ENCODE measurements around the gene PNLIP.

The PNLIP gene

GRCh38 chr10:116574797-116575196 lies 29.1 kb downstream of the PNLIP start:
- no peak for DNase-seq (ENCODE audit: low read depth)

DNA sequence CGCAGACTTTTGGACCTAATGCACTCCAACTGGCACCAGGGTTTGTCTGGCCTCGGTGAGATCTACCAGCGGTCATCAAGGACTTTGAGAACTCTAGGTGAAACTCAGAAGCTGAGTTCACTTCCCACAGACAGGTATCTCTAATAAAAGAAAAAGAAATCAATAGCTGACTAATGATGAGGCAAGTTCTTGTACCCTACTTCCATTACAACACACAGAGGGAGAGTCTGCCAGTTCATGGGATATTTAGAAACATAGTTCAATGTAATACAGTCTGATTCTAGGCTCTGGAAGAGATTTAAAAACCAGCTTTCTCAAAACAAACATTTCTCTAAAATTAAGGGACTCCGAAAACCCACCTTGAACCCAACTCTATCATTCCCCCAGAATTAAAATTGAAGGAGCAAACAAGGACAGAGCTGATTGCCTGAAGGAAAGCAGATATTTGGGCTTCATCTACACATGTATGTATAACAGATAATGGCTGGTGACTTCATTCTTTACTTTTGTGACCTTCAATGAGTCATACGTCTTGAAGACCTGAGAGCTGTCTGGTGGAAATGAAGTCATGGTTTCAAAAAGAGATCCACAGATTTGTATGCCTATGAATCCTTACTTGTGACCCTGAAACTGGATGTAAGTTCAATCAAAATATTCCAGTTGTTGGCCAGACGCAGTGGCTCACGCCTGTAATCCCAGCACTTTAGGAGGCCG lies 42.3 kb downstream of the PNLIP start:
- no peak for DNase-seq (ENCODE audit: low read depth)

GRCh38 chr10:116588995-116589394 lies 43.3 kb downstream of the PNLIP start:
- DNase-seq (ENCODE audit: low read depth), result no peak

- no peak for DNase-seq (ENCODE audit: low read depth)
Measured at GRCh38 chr10:116589926-116590325, 44.2 kb downstream of the PNLIP start.

GRCh38 chr10:116590590-116591444 lies 45.1 kb downstream of the PNLIP start, which contains the start of gene PNLIPRP1:
Gene PNLIPRP1, plus strand, starts transcription at chr10:116590959. Its CDS starts 171 bp downstream, at chr10:116591130.
- no peak for DNase-seq (ENCODE audit: low read depth)

DNA sequence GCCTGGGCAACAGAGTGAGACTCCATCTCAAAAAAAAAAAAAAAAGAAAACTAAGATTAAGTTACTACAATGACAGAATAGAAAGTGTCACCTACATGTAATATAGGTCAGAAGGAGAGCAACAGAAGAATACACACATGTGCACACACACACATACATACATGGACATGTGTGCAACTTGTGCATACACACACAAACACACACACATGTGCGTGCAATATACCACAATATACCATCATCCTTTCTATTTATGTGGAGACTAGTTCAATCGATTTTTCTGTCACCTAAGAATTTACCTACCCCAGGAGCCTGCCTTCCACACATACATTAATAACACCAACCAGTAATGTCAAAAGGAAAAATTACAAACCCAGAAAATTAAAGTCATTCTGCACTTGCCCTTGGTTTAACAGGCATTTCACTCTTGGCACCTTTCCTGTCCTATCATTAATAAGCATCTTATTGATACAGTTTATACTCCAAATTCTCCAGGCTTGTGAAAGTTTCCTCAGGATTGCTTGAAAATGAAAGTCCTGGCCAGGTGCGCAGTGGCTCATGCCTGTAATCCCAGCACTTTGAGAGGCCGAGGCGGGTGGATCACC lies 47.5 kb downstream of the PNLIP start:
- DNase-seq (ENCODE audit: low read depth), result no peak

- DNase-seq (ENCODE audit: low read depth), result no peak
Measured at GRCh38 chr10:116594525-116595035, 48.8 kb downstream of the PNLIP start.

- no peak for DNase-seq (ENCODE audit: low read depth)
Measured at GRCh38 chr10:116596062-116596461, 50.3 kb downstream of the PNLIP start.

- no peak for DNase-seq (ENCODE audit: low read depth)
Measured at GRCh38 chr10:116597543-116597942, 51.8 kb downstream of the PNLIP start.

DNA sequence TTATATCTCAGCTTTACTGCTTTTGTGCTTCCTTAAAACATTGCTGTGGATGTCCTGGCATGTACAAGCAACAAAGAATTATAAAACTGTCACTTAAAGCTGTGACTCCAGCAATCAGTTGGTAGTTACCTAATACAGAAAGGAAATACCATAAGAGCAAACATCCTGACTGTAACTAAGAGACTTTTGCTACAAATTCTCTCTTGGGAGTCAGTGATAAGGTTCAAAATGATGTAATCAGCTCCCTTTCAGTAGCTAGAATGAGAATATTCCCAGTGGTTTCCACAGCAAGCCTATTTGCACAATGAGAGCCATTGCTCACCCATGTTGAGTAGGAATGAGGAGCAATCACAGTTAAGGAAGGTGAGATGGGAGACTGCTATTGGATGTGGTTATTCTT lies 52.6 kb downstream of the PNLIP start:
- DNase-seq (ENCODE audit: low read depth), result no peak

DNA sequence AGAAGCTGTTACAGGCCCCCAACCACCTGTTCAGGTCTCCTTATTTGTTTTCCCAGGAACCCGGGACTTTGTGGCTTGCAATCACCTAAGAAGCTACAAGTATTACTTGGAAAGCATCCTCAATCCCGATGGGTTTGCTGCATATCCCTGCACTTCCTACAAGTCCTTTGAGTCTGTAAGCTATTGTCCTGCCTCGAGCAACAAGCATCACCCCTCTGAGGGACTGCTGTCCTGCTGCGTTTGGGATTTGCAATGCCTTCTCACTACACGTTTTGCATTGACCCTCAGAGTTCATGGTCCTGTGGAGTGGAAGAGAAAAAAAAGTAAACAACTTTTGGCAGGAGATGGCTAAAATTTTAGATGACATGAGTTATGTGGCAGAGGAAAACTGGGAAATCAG lies 54.3 kb downstream of the PNLIP start:
- DNase-seq (ENCODE audit: low read depth), result no peak

- DNase-seq (ENCODE audit: low read depth), result no peak
Measured at GRCh38 chr10:116602648-116603400, 57.1 kb downstream of the PNLIP start.

DNA sequence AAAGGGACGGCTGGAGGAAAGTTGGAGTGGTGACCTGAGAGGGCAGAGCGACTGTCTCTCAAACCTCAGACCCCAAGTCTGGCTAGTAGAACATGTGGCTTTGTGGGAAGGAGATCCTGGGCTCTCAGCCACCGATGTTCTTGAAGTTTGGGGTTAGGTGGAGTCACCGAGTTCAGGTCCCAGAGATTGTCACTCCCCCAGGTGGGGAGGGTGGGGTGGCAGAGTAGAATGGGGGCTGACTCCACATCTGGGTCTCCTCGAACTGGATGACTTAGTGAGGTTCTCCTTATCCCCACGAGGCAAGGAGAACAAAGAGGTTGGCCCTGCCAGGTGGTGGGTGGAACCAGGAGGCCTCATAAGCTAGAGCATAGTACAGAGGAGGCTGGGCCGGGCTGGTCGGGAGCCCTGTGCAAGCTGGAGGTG lies 60.3 kb downstream of the PNLIP start:
- DNase-seq (ENCODE audit: low read depth), result no peak

DNA sequence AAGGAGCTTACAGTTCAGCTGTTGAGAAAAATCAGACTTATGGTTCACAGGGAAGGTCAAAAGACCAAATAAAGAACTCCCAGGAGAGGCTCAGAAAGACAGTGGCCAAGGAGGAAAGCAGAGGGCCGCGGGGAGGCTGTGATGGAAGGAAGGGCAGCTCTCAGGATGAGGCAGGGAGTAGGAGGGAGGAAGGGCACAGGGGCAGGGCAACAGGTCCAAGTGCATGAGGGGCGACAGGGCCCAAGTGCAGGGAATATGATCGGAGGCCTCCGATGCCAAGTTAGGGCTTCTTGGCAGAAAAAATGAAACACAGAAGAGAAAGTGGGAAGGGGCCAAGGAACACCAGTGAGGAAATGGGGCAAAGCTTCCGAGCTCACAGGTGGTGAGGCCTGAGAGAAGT lies 61.6 kb downstream of the PNLIP start:
- DNase-seq (ENCODE audit: low read depth), result no peak

DNA sequence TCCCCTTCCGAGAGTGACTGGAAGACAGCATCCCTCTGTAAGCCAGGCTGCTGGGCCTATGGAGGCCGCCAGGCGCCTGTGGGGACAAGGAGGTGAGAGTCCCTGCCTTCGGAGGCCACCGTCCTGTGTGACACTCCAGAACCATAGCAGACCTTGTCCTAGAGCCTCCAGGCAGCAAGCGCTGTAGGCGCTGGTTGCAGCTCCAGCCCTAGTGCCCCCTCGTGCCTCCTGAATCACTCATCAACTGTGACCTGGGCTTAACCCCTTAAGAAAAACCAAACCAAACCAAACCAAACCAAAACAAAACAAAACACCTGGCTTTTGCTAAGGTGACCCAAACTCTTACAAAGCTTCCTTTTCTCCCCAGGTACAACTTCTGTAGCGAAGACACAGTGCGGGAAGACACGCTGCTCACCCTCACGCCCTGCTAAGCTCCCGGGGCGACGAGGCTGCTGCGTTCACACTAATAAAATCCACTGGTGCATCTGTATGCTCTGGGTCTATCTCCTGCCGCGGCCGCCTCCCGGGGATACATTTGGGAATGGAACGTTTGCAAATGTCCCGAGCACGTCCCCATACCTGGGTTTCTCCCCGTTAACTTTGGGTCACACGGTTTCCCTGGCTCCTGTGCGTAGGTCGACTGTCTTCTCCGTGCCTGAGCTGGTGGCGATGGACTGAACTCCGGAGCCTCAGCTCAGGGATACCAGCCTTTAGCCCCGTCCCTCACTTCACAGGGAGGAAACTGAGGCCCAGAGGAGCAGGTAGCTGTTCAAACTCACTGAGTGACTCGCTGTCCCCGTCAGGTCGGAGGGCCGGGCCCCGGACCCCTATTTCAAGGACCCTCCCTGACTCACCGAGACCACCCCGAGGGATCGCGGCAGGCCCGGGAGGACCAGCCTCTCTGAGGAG lies 63.2 kb downstream of the PNLIP start:
- DNase-seq (ENCODE audit: low read depth), result no peak

GRCh38 chr10:116610443-116611152 lies 64.9 kb downstream of the PNLIP start:
- DNase-seq (ENCODE audit: low read depth), result no peak

GRCh38 chr10:116611153-116611545 lies 65.4 kb downstream of the PNLIP start:
- no peak for DNase-seq (ENCODE audit: low read depth)

GRCh38 chr10:116612107-116612769 lies 66.5 kb downstream of the PNLIP start:
- DNase-seq (ENCODE audit: low read depth), result no peak

GRCh38 chr10:116613471-116613870 lies 67.7 kb downstream of the PNLIP start:
- no peak for DNase-seq (ENCODE audit: low read depth)

DNA sequence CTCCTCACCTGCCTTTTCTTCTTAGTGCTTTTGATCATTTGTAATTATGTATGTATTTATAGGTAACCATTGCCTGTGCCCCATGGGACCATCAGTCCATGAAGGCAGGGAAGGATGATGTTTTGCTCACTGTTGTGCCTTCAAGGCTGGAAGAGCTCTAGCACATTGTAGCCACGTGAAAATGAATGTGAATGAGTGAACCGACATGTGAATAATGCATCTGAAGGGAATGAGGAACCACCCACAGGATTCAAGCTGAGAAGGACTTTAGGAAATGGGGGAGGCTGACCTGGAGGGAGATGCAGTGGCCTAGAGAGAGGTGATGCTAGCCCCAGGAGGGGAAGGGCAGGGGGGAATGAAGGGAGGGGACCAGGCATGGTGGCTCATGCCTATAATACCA lies 69.1 kb downstream of the PNLIP start:
- DNase-seq (ENCODE audit: low read depth), result no peak

Data from CMK (cell line).